ENCODE results near the gene MUC7. TPM values are rescaled to one million over a fixed set of nuclear protein-coding genes. Genes with fewer than 3 reads are reported as not detected.

The MUC7 gene
- total RNA-seq, 3 donors from 2014 or later (not counting 1 experiment from before 2014, with no cell fraction given): not detected

DNA sequence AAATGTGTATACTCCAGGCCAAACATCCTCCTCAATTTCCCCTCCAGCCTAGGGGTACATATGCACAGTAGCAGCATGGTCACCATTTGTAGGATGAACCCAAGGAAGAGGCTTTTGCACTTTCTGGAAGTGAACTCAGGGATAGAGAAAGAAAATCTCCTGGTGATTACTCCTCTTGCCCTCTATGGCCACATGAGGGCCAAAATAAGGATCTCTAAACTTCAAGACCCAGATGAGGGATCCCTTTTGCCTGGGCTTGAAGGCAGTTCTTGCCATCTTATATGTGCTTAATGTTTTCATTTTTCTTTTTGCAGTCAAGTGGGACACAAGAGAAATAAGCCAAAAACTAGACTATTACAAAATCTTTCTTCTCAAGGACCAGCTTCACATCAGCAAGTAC is 29.5 kb upstream of the MUC7 start:
- Mint-ChIP-seq H3K4me3 (no peak overlapping the region), H3K27me3 (ENCODE audit: low read depth in 2 of 2) (no peaks in the 10 kb centered on the region), H3K36me3 (no peaks in the 10 kb centered on the region), H3K27ac (no peak overlapping the region), H3K9me3 (no peaks in the 10 kb centered on the region), H3K4me1 (no peaks in the 10 kb centered on the region)
- ATAC-seq (no peak), DNase-seq (no peak)
- Histone ChIP-seq H3K36me3 (ENCODE audit: control insufficient read depth, insufficient read depth, low read length) (no peaks in the 10 kb centered on the region), H3K9me3 (ENCODE audit: control insufficient read depth, insufficient read depth, low read length) (no peaks in the 10 kb centered on the region), H3K4me3 (ENCODE audit: low read length) (no peak overlapping the region), H3K27ac (ENCODE audit: low read length) (no peak overlapping the region), H3K4me1 (ENCODE audit: control insufficient read depth, insufficient read depth, low read length) (no peaks in the 10 kb centered on the region), H3K27me3 (ENCODE audit: control insufficient read depth, insufficient read depth, low read length) (no peaks in the 10 kb centered on the region)
- TF ChIP-seq, protein P1, sequence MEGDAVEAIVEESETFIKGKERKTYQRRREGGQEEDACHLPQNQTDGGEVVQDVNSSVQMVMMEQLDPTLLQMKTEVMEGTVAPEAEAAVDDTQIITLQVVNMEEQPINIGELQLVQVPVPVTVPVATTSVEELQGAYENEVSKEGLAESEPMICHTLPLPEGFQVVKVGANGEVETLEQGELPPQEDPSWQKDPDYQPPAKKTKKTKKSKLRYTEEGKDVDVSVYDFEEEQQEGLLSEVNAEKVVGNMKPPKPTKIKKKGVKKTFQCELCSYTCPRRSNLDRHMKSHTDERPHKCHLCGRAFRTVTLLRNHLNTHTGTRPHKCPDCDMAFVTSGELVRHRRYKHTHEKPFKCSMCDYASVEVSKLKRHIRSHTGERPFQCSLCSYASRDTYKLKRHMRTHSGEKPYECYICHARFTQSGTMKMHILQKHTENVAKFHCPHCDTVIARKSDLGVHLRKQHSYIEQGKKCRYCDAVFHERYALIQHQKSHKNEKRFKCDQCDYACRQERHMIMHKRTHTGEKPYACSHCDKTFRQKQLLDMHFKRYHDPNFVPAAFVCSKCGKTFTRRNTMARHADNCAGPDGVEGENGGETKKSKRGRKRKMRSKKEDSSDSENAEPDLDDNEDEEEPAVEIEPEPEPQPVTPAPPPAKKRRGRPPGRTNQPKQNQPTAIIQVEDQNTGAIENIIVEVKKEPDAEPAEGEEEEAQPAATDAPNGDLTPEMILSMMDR (IDR thresholded peaks at IDR 0.05): no peak
- intact Hi-C loops (cut with micrococcal nuclease): no loop called here

DNA sequence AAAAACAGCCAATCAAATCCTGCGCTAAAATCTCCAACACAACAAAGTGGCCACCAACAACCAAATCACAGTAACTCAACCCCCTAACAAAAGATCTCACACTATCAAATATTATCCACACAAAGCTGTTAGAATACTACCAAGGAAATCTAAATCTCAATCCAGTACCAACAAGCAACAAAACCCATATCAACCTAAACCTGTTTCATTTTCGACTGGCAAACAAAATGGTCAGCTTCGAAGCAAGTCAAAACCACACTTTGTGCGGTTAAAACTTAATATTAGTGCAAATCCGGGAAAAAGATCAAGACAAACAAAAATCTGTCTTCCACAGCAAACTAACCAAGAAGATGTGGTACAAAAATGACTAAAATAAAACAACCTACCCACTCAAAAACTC is 28.7 kb upstream of the MUC7 start:
- intact Hi-C loops (cut with micrococcal nuclease): no loop called here
- TF ChIP-seq, protein P1 (IDR thresholded peaks at IDR 0.05): no peak
- ATAC-seq (no peak), DNase-seq (no peak)
- no peaks in the 10 kb centered on the region for H3K4me1 ChIP-seq (ENCODE audit: control insufficient read depth, insufficient read depth, low read length)
- Mint-ChIP-seq H3K4me1 (no peaks in the 10 kb centered on the region), H3K27ac (no peak overlapping the region), H3K27me3 (ENCODE audit: low read depth in 2 of 2) (no peaks in the 10 kb centered on the region), H3K4me3 (no peak overlapping the region), H3K36me3 (no peaks in the 10 kb centered on the region), H3K9me3 (no peaks in the 10 kb centered on the region)
- H3K4me3 ChIP-seq (ENCODE audit: low read length): no peak overlapping the region
- H3K9me3 ChIP-seq (ENCODE audit: control insufficient read depth, insufficient read depth, low read length): no peaks in the 10 kb centered on the region
- no peak overlapping the region for H3K27ac ChIP-seq (ENCODE audit: low read length)
- H3K36me3 ChIP-seq (ENCODE audit: control insufficient read depth, insufficient read depth, low read length): no peaks in the 10 kb centered on the region
- WGBS (ENCODE audit: insufficient coverage): 79% methylated on average over 5 of the region's 5 CpGs
- no peaks in the 10 kb centered on the region for H3K27me3 ChIP-seq (ENCODE audit: control insufficient read depth, insufficient read depth, low read length)

DNA sequence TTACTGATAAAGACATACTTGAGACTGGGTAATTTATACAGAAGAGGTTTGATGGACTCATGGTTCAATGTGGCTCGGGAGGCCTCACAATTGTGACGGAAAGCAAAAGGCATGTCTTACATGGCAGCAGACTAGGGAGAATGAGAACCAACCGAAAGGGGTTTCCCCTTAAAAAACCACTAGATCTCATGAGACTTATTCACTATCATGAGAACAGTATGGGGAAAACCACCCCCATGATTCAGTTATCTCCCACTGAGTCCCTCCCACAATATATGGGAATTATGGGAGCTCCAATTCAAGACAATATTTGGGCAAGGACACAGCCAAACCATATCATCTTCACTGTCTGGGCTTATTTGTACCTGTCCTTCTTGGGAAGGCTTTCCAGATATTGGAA is 22.8 kb upstream of the MUC7 start:
- H3K4me1 ChIP-seq (ENCODE audit: control insufficient read depth, insufficient read depth, low read length): no peaks in the 10 kb centered on the region
- 62% methylated on average over 3 of the region's 3 CpGs for WGBS (ENCODE audit: insufficient coverage)

DNA sequence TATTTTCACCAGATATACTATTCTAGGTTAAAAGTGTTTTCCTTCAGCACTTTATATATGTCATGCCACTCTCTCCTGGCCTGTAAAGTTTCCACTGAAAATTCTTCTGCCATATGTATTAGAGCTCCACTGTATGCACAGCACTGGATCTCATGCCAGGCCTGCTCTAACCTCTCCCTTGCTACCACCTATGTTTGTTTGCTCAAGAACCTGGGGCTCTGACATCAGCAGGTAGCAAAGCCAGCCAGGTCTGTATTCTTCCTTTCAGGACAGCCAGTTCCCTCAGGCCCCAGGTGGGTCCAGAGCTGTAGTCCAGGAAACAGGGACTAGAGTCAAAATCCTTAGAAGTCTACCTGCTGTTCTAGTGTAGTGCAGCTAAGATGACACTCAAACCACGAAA is 19.1 kb upstream of the MUC7 start:
- WGBS (ENCODE audit: insufficient coverage): 12% methylated on average over 1 of the region's 1 CpG
- Histone ChIP-seq H3K9me3 (ENCODE audit: control insufficient read depth, insufficient read depth, low read length) (peaks cover 4% of the 10 kb centered on the region), H3K27me3 (ENCODE audit: control insufficient read depth, insufficient read depth, low read length) (no peaks in the 10 kb centered on the region), H3K27ac (ENCODE audit: low read length) (no peak overlapping the region), H3K36me3 (ENCODE audit: control insufficient read depth, insufficient read depth, low read length) (no peaks in the 10 kb centered on the region), H3K4me3 (ENCODE audit: low read length) (no peak overlapping the region), H3K4me1 (ENCODE audit: control insufficient read depth, insufficient read depth, low read length) (no peaks in the 10 kb centered on the region)
- Mint-ChIP-seq H3K4me3 (no peak overlapping the region), H3K4me1 (no peaks in the 10 kb centered on the region), H3K27ac (no peak overlapping the region), H3K27me3 (ENCODE audit: low read depth in 2 of 2) (no peaks in the 10 kb centered on the region), H3K9me3 (peaks cover 5 to 11% of the 10 kb centered on the region in 2 donors), H3K36me3 (no peaks in the 10 kb centered on the region)
- TF ChIP-seq, protein P1 (IDR thresholded peaks at IDR 0.05): no peak
- intact Hi-C loops (cut with micrococcal nuclease): no loop called here
- DNase-seq: no peak
- no peak for ATAC-seq

More for the DNA sequence above, 22.8 kb upstream of the MUC7 start:
- Histone ChIP-seq H3K9me3 (ENCODE audit: control insufficient read depth, insufficient read depth, low read length) (peaks cover 4% of the 10 kb centered on the region), H3K4me3 (ENCODE audit: low read length) (no peak overlapping the region), H3K36me3 (ENCODE audit: control insufficient read depth, insufficient read depth, low read length) (no peaks in the 10 kb centered on the region), H3K27me3 (ENCODE audit: control insufficient read depth, insufficient read depth, low read length) (no peaks in the 10 kb centered on the region), H3K27ac (ENCODE audit: low read length) (no peak overlapping the region)
- Mint-ChIP-seq H3K9me3 (peaks cover 2 to 6% of the 10 kb centered on the region in 2 donors), H3K4me3 (no peak overlapping the region), H3K36me3 (no peaks in the 10 kb centered on the region), H3K27me3 (ENCODE audit: low read depth in 2 of 2) (no peaks in the 10 kb centered on the region), H3K4me1 (no peaks in the 10 kb centered on the region), H3K27ac (no peak overlapping the region)
- no peak for ATAC-seq
- DNase-seq: no peak
- TF ChIP-seq, protein P1 (IDR thresholded peaks at IDR 0.05): no peak
- intact Hi-C loops (cut with micrococcal nuclease): no loop called here

All from natural killer cell (primary cell).